RWPE1 (cell line): ENCODE data around the gene SCT.

Experiments used
- CTCF ChIA-PET: fragments of 350-600 bp; sonication (Branson Sonifier 250); formaldehyde crosslinking; extraction: SDS; loops from one replicate; lab custom pipeline; 2021; lab: Yijun Ruan, JAX
- POLR2A ChIA-PET: fragments of 400-600 bp; formaldehyde crosslinking; extraction: SDS; loops from one replicate; lab custom pipeline; 2020; ENCODE audit warnings: antibody characterized with exemption; ENCODE audit not compliant: low non-redundant PET; lab: Yijun Ruan, JAX
- DNase-seq: peaks from one replicate; pipeline ENCODE4 v3.0.0; 2012; ENCODE audit warnings: low spot score
- H3K27ac ChIP-seq: fragments of 450-650 bp; 2 replicates; pipeline ENCODE4 v1.5.1; 2017
- TF ChIP-seq, protein P1 (sequence below): fragments of 450-650 bp; conservative IDR thresholded peaks from 2 replicates; pipeline ENCODE4 v1.5.1; 2017; ENCODE audit warnings: low read depth, mild to moderate bottlenecking

The SCT gene

DNA sequence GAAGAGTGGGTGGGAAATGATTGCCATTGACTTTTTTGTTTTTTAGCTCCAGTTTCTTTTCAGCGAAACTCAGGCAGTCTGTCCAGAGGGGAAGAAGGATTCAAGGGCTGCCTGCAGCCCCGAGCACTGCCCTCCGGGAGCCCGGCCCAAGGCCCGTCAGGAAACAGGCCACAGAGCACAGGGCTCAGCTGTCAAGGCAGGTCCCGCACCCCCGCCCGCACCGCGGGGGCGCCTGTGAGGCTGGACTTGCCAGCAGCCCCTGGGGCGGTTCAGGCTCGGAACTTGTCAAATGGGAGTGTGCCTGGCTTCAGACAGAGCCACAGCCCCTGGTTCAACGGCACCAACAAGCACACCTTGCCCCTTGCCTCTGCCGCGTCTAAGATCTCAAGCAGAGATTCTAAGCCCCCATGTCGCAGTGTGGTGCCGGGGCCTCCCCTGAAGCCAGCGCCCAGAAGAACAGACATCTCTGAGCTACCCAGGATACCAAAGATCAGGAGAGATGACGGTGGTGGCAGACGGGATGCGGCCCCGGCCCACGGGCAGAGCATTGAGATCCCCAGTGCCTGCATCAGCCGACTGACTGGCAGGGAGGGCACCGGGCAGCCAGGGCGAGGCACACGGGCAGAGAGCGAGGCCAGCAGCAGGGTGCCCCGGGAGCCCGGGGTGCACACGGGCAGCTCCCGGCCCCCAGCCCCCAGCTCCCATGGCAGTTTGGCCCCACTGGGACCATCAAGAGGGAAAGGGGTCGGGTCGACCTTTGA, 19.8 kb downstream of the SCT start:
- DNase-seq, result no peak
- POLR2A ChIA-PET, result interaction anchor here (1.1 kb wide), 1 partner anchor 8 kb away, joined by 3 read pairs; the partner anchor contains the start of gene IRF7
- TF ChIP-seq, protein P1, sequence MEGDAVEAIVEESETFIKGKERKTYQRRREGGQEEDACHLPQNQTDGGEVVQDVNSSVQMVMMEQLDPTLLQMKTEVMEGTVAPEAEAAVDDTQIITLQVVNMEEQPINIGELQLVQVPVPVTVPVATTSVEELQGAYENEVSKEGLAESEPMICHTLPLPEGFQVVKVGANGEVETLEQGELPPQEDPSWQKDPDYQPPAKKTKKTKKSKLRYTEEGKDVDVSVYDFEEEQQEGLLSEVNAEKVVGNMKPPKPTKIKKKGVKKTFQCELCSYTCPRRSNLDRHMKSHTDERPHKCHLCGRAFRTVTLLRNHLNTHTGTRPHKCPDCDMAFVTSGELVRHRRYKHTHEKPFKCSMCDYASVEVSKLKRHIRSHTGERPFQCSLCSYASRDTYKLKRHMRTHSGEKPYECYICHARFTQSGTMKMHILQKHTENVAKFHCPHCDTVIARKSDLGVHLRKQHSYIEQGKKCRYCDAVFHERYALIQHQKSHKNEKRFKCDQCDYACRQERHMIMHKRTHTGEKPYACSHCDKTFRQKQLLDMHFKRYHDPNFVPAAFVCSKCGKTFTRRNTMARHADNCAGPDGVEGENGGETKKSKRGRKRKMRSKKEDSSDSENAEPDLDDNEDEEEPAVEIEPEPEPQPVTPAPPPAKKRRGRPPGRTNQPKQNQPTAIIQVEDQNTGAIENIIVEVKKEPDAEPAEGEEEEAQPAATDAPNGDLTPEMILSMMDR, result no peak
- H3K27ac ChIP-seq, result peak overlapping the region; percentile 79
- CTCF ChIA-PET, result no interaction called here

DNA sequence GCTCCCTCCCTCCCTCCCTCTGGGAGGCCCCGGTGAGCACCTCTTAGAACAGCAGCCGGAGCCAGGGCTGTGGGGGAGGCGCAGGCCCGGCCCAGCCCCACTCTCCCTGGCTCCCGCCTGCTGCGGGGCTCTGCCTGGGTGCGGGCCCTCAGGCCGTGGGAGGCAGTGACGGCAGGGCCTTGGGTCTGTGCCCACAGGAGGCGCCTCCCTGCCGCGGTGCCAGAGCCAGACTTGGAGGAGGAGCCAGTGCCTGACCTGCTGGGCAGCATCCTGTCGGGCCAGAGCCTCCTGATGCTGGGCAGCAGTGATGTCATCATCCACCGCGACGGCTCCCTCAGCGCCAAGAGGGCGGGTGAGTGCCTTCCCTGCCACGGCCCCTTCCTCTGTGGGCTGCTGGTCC, 20.7 kb downstream of the SCT start:
- CTCF ChIA-PET, result no interaction called here
- POLR2A ChIA-PET, result no interaction called here
- DNase-seq, result peak; percentile 82
- peak overlapping the region; percentile 79 for H3K27ac ChIP-seq
- TF ChIP-seq, protein P1, result no peak

DNA sequence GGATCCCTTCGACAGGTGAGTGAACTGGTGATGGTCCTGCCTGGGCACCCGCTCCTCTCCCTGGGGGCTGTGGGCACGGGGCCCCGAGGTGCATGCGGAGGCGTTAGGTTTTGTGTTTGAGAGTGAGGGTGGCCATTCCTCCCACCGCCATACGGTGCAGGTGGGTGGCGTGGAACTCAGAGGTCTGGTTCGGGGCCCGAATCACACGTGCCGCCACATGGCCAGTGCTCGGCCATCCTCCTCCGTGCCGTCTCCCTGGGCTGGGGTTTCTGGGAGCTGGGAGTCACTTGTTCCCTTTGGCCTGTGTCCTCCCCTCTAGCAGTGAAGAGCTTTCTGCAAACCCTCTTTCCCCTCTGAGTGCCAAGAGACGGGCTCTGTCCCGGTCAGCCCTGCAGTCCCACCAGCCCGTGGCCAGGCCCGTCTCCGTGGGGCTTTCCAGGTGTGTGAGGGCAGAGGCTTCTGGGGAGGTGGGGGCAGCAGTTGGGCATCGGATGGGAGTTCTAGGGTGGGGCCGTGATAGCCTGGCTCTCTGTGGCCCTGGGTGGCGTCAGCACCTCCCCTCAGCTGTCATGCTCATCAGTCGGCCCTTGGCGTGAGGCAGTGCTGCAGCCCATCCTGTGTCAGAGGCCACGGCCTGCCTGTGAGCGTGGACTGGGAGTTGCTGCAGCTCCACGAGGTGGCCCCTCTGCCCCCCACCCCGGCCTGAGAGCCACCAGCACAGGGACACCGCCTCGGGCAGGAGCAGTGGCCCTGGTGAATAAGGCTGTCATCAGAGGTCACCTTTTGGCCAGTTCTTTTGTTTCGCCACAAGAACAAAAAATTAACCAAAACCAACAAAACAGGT, 21.5 kb downstream of the SCT start:
- H3K27ac ChIP-seq, result peak overlapping the region; percentile 79
- TF ChIP-seq, protein P1, result no peak
- ChIA-PET POLR2A (no interaction called here), CTCF (no interaction called here)
- DNase-seq, result no peak

DNA sequence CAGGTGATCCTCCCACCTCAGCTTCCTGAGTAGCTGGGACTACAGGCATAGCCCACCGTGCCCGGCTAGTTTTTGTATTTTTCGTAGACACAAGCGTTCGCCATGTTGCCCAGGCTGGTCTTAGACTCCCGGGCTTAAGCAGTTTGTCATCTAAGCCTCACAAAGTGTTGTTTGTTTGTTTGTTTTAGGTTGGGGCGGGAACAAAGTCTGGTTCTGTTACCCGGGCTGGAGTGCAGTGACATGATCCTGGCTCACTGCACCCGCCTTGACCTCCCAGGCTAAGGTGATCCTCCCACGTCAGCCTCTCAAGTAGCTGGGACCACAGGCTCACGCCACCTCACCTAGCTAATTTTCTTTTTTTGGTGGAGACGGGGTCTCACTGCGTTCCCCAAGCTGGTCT, 23.8 kb downstream of the SCT start:
- H3K27ac ChIP-seq, result peak overlapping the region; percentile 38
- TF ChIP-seq, protein P1, result no peak
- ChIA-PET CTCF (interaction anchor here (0.7 to 0.8 kb wide), 3 partner anchors 9 to 121 kb away, joined by 3 to 4 read pairs (median 3); no protein-coding TSS in a partner anchor), POLR2A (no interaction called here)
- DNase-seq, result no peak

DNA sequence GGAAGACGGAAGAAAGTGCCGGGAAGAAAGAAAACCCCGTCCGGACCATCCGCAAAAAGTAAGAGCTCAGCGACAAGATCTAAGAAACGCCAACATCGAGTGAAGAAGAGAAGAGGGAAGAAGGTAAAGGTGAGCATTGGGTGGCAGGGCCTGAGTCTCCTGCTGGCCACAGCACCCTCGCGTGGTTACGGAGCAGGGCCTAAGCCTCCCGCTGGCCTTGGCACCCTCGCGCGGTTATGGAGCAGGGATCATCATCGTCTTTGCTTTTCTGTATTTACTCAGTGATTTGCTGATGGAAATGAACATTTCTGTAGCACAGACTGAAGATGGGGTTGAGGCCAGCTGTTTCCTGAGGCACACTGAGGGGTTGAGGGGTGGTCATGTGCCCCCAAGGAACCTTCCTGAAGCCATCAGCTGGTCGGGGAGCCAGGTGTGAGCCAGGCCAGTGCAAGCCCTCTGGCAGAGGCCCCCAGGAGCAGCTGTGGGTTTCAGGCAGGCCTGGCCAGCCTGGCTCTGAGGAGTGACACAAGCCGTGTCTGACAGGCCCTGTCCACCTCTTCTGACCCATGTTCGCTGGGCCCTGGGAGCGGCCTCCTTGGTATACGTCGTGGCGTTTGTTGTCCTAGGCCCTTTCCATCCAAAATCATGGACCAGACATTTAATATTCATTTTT, 25.3 kb downstream of the SCT start:
- CTCF ChIA-PET, result no interaction called here
- peak overlapping the region; percentile 30 for H3K27ac ChIP-seq
- TF ChIP-seq, protein P1, result no peak
- no peak for DNase-seq
- POLR2A ChIA-PET, result no interaction called here
